PC-3 (cell line): ENCODE results near the gene LRP1B.

ENCODE experiments used
- EZH2 ChIP-seq: fragments of 300-600 bp; sonication (generic); IDR thresholded peaks from one replicate; pipeline ENCODE4 v1.6.1; 2017; ENCODE audit warnings: antibody characterized with exemption, mild to moderate bottlenecking, low read length; ENCODE audit not compliant: unreplicated experiment
- EZH2phosphoT487 ChIP-seq: fragments of 300-600 bp; sonication (generic); IDR thresholded peaks from 2 replicates; pipeline ENCODE4 v1.6.1; 2018; ENCODE audit warnings: mild to moderate bottlenecking, antibody characterized with exemption, low read length, borderline replicate concordance
- TF ChIP-seq, protein P1 (sequence below): fragments of 300-600 bp; sonication (generic); conservative IDR thresholded peaks from 2 replicates; pipeline ENCODE4 v1.5.1; 2017; ENCODE audit warnings: antibody characterized with exemption, low read depth, mild to moderate bottlenecking, low read length

DNA sequence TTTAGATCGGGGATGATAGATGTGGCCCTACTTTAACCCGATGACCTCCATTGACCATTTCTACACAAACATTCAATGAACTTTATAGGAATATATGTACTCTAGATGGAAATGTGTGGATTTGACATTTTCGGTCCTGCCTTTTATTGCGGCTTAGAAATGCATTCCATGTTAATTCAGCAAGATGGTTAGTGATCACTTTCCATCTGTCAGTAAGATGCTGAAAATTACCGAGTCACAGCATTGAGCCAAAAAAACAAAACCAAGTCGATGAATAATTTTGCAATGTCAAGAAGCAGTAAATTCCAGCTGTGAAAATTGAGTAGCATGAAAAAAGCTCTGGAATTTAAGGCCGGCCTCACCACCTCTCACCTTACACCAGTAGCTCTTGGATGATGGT lies 1708.1 kb downstream of the LRP1B start:
- TF ChIP-seq, protein P1, sequence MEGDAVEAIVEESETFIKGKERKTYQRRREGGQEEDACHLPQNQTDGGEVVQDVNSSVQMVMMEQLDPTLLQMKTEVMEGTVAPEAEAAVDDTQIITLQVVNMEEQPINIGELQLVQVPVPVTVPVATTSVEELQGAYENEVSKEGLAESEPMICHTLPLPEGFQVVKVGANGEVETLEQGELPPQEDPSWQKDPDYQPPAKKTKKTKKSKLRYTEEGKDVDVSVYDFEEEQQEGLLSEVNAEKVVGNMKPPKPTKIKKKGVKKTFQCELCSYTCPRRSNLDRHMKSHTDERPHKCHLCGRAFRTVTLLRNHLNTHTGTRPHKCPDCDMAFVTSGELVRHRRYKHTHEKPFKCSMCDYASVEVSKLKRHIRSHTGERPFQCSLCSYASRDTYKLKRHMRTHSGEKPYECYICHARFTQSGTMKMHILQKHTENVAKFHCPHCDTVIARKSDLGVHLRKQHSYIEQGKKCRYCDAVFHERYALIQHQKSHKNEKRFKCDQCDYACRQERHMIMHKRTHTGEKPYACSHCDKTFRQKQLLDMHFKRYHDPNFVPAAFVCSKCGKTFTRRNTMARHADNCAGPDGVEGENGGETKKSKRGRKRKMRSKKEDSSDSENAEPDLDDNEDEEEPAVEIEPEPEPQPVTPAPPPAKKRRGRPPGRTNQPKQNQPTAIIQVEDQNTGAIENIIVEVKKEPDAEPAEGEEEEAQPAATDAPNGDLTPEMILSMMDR: no peak
- no peak for TF ChIP-seq EZH2
- no peak for TF ChIP-seq EZH2phosphoT487
